Left ventricle myocardium superior (tissue), 1 donor: ENCODE measurements around the gene RDX. TPM values are rescaled to one million over a fixed set of nuclear protein-coding genes. Genes with fewer than 3 reads are reported as not detected.
A peak's percentile ranks its signal among the peaks of the same experiment; 100 is the strongest.
"Not testable (repeated sequence)": the region's sequence is repeated elsewhere in the genome, so short reads cannot be mapped to it uniquely, and the experiment has no call there.

Experiments
- ATAC-seq: fragments of 200-7000 bp; cut with Tn5 transposase; one replicate; pipeline ENCODE4 v1.9.1; 2020; ENCODE audit warnings: mild to moderate bottlenecking, moderate library complexity
- DNase-seq: peaks from one replicate; pipeline ENCODE4 v3.0.0-alpha.2; 2020
- intact Hi-C: fragments of 100-400 bp; cut with micrococcal nuclease; formaldehyde crosslinking; loops from one replicate; pipeline ENCODE4 v1.11.0; 2022
- total RNA-seq: library from RNA; stranded (reverse); fragmentation: NEBNext Ultra II Directional; extraction: Animal tissue kit (Norgen Biotek cat#: 25700); gene quantifications from one replicate; pipeline ENCODE4 v1.2.1, GENCODE V29; 2021
- donor health status: DM: no; HTN: yes; CAD: no; lungs with severe emphysema.

The RDX gene
- total RNA-seq, 1 donor from 2014 or later = 117 TPM

DNA sequence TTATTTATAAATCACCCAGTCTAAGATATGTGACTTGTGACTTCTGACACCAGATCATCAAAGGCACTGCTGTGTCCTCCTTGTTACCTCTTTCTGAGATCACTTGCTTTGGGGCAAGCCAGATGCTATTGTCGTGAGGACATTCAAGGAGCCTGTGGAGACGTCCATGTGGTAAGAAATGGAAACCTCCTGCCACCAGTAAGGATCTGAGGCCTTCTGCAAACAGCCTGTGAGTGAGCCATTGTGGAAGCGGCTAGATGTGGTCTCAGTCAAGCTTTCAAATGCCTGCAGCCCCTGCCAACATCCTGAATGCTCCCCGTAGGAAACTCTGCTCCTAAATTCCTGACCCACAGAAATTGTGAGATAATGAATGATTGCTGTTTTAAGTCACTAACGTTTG, 11.7 kb upstream of the RDX start:
- intact Hi-C loops = no loop called here
- ATAC-seq (no peak), DNase-seq (no peak)

DNA sequence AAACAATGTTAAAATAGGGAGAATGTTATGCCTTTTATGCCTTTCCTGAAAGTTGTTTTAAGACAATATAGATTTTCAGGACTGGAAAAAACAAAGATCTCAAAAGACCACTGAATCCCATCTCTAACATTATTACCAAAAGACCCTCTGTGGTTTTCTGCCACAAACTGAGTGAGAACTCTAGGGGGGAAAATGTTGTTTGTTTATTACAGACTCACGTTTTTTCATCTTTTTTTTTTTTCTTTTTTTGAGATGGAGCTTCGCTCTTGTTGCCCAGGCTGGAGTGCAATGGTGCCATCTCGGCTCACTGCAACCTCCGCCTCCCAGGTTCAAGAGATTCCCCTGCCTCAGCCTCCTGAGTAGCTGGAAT, 9.6 kb upstream of the RDX start:
- ATAC-seq, DNase-seq, intact Hi-C loops: not testable (repeated sequence)

DNA sequence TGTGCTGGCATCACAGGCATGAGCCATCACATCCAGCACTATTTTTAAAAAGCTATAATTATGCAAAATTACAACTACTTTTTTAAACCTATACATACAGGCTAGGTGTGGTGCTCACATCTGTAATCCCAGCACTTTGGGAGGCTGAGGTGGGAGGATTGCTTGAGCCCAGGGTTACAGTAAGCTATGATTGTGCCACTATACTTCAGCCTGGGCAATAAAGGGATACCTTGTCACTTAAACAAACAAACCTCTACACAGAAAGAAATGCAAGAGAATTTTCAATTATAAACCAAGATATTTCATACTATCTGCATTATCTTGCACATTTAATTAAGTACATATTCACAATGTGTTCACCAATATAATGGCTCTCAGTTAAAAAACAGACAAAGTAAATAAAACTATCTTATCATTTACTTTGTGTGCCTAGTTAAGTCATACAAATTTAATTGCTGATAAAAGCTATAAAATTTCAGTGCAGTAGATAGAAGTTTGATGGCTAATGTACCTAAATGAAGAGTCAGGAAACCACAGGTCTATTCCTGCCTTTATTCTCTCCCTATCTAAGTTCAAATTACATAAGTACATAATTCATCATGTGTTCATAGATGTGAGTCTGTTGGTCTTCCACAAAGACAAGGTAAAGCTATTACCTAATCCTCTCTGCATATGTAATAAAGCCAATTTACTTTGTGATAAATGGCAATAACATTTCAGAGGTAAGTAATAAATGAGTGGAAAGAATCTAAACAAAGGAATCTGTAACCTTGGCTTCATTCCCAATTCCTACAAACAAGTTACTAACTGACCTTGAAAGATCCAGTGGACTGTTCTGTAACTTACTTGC, 9.0 kb upstream of the RDX start:
- ATAC-seq = no peak
- intact Hi-C loops = no loop called here
- DNase-seq = no peak

DNA sequence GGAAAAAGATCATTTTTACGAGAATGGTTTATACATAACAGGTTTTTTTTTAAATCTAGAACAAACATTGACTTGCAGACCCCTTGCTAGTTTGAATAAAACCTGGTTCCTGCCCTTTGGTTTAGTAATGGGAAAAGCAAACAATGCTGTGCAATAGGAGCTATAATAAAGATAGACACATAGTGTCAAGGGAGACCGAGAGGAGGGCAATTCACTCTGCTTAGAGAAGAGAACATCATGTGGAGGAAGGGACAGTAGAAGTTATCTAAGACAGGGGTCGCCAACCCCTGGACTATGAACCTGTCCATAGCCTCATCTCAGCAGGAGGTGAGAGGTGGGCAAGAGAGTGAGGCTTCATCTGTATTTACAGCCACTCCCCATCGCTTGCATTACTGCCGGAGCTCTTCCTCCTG, 7.0 kb upstream of the RDX start:
- no peak for ATAC-seq
- intact Hi-C loops = no loop called here
- no peak for DNase-seq

GRCh38 chr11:110301577-110301976, 5.2 kb upstream of the RDX start:
- DNase-seq (no peak), ATAC-seq (no peak)
- intact Hi-C loops = no loop called here

- no peak for ATAC-seq
- intact Hi-C loops = no loop called here
Measured at GRCh38 chr11:110301032-110301431, 4.6 kb upstream of the RDX start.

GRCh38 chr11:110299006-110299785, 2.8 kb upstream of the RDX start:
- DNase-seq (no peak), ATAC-seq (no peak)
- intact Hi-C loops = loop anchor here (5.0 kb wide), 1 partner anchor 133 kb away; no protein-coding TSS in a partner anchor

More at GRCh38 chr11:110301032-110301431, 4.6 kb upstream of the RDX start:
- DNase-seq = no peak

DNA sequence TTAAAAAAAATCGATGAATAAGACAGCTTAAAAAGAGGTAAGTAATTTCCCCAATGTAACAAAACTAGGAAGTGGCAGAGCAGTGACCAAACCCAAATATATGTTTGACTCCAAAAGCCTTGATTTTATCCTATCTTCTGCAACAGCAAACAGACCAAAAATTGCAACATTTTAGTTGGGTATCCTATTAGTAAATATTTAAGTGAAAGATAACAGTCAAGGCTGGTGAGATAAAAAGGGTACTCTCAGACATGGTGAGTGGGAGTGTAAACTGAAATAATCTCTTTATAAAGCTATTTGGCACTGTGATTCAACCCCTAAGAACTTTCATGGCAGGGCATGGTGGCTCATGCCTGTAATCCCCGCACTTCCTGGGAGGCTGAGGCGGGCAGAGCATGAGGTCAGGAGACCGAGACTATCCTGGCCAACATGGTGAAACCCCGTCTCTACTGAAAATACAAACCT, 1.9 kb upstream of the RDX start:
- DNase-seq (no peak), ATAC-seq (no peak)
- intact Hi-C loops = loop anchor here (5.0 kb wide), 1 partner anchor 134 kb away; no protein-coding TSS in a partner anchor

- DNase-seq (no peak), ATAC-seq (no peak)
- intact Hi-C loops = loop anchor here (5.0 kb wide), 1 partner anchor 134 kb away; no protein-coding TSS in a partner anchor
Measured at GRCh38 chr11:110297726-110298300, 1.4 kb upstream of the RDX start.

GRCh38 chr11:110297076-110297725, 787 bp upstream of the RDX start:
- DNase-seq (no peak), ATAC-seq (no peak)
- intact Hi-C loops = loop anchor here (5.0 kb wide), 1 partner anchor 135 kb away; no protein-coding TSS in a partner anchor

DNA sequence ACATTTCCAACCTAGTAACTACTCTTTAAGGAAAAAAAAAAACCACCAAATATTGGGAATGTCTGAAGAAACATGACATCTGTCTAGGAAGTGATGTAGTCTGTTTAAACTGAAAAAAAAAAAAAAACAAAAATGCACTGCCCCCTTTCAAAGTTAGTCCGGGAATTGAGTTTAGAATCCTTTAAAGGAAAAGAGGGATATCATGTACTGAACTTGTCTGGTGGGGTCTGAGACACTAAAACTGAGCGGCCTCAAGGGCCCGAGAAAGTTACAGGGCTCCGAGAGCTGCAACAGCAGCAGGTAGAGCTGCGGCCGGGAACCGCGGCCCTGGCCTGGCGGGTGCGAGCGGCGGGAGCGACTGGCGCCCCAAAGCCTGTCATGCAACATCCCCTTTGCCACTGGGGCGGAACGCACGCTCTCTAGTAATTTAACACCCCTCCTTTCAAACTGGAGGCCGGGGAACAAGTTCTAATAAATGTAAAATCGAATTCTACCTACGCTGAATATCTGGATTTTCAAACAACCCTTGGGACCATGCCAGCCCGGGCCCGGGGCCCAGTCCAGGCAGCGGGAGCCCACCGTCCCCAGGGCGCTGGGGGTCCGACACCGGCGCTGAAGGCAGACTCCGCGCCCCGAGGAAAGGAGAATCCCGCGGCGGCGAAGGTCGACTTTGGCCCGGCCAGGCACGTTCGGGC, 736 bp downstream of the RDX start:
- ATAC-seq = peak; percentile 67
- intact Hi-C loops = loop anchor here (5.0 kb wide), 1 partner anchor 137 kb away; no protein-coding TSS in a partner anchor
- peak; percentile 72 for DNase-seq

DNA sequence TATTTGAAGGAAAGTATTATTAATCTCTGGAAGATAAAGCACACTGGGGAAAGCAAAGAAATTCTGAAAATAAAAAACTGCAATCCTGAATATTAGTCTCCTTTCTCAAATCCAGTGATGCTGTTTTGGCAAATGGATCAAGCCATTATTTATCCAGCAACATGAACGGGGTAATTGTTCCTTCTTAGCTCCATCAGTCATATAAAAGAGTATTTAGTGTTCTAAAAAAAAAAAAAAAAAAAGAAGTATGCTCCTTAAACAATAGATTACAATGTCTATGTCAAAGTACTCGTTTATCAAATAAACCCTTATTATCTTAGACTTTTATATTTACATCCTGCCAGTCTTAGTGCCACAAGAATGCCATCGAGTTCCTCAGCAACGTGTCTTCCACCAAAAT, 1.3 kb downstream of the RDX start:
- intact Hi-C loops = loop anchor here (5.0 kb wide), 1 partner anchor 137 kb away; no protein-coding TSS in a partner anchor
- ATAC-seq = no peak

DNA sequence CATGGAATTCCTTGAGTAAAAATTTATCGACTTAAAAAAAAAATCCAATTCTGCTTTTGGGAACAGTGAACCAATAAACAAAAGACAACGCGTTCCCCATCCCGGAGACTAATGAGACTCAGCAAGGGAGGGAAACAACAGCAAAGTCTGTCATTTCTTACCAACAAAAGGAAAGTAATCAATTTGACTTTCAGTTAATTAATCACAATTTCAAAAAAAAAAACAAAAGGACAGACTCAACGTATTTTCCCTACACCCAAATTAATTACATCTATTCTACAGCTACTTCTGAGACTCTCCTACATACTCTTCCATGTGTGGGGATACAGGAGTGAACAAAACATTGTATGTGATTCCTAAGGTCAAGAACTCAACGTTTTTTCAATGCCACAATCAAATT, 1.9 kb downstream of the RDX start:
- DNase-seq (no peak), ATAC-seq (no peak)
- intact Hi-C loops = no loop called here

More for the DNA sequence above, 1.3 kb downstream of the RDX start:
- no peak for DNase-seq

- intact Hi-C loops = no loop called here
- ATAC-seq (no peak), DNase-seq (no peak)
Measured at GRCh38 chr11:110293389-110293788, 3.0 kb downstream of the RDX start.

GRCh38 chr11:110292146-110292545, 4.3 kb downstream of the RDX start:
- intact Hi-C loops = not testable (repeated sequence)

DNA sequence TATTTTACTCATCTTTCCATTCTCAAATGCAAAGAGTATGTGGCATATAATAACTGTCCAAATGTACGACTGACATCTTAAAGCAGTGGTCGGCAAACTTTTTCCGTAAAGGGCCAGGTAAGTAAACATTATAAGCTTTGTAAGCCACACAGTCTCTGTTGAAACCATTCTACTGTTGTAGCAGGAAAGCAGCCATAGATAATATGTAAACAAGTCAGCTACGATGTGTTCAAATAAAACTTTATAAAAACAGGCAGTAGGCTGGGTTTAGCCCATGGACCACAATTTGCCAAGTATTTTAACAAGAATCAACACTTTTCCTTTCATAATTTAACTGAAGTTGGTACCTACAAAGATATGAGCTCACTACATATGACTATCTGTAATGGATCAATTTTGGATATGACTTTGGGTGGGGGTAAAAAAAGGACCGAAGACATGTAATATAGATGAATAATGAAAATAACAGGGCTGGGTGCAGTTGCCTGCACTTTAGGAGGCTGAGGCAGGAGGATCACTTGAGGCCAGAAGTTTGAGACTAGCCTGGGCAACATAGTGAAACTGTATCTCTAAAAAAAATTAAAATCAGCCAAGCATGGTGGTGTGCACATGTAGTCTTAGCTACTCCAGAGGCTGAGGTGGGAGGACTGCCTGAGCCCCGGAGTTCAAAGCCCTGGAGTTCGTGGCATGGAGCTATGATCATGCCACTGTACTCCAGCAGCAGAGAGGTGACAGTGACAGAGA, 5.7 kb downstream of the RDX start:
- no peak for ATAC-seq
- DNase-seq = no peak
- intact Hi-C loops = no loop called here

More at GRCh38 chr11:110292146-110292545, 4.3 kb downstream of the RDX start:
- not testable (repeated sequence) for ATAC-seq, DNase-seq

- intact Hi-C loops = no loop called here
- ATAC-seq (no peak), DNase-seq (no peak)
Measured at GRCh38 chr11:110289472-110289871, 6.9 kb downstream of the RDX start.

DNA sequence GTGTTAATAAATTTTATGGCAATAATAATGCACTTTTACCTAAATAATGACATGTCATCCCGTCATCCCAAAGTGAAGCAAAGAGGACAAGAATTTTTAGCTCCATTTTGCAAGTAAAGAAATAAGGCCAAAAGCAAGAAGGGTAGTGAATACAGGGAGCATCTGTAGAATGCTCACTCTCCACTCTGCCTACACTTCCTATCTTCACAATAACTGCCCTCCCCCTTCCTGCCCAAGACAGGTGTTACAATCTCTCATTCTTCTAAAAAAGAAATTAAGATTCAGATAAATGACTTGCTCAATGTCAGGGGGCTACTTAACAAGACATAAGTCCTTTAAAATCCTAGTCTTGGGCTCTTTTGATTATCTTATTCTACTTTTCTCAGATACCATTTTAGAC, 8.9 kb downstream of the RDX start:
- ATAC-seq (no peak), DNase-seq (no peak)
- intact Hi-C loops = no loop called here
